Esophagus squamous epithelium (tissue), 5 donors: ENCODE results near the gene KIF7. TPM values are rescaled to one million over a fixed set of nuclear protein-coding genes. Genes with fewer than 3 reads are reported as not detected.

Source experiments
- DNase-seq: peaks from one replicate; lab custom pipeline; 2025; lab: John Stamatoyannopoulos, UW
- H3K27ac ChIP-seq, 4 donors: fragments of 200-600 bp; sonication (generic); one replicate each; pipeline ENCODE4 v1.5.1; 2016 to 2019; ENCODE audit warnings: mild to moderate bottlenecking in 1 of 4
- H3K27me3 ChIP-seq, 4 donors: fragments of 200-600 bp; sonication (generic); 1 replicate in 3 of 4; 2 replicates in 1 of 4; pipeline versions ENCODE4 v1.5.1 to v1.6.0; 2017 to 2021; ENCODE audit warnings: antibody characterized with exemption in 1 of 4
- H3K36me3 ChIP-seq, 3 donors: fragments of 200-600 bp; sonication (generic); one replicate each; pipeline ENCODE4 v1.5.1; 2016 to 2019
- H3K4me1 ChIP-seq, 3 donors: fragments of 200-600 bp; sonication (generic); one replicate each; pipeline ENCODE4 v1.5.1; 2017 to 2019
- H3K4me3 ChIP-seq, 4 donors: fragments of 200-600 bp; sonication (generic); 1 replicate in 3 of 4; 2 replicates in 1 of 4; pipeline ENCODE4 v1.5.1; 2016 to 2019; ENCODE audit warnings: mild to moderate bottlenecking in 2 of 4, moderate library complexity in 1 of 4
- H3K9me3 ChIP-seq, 3 donors: fragments of 200-600 bp; sonication (generic); one replicate each; pipeline ENCODE4 v1.5.1; 2016 to 2019
- POLR2A ChIP-seq, 4 donors: fragments of 450-650 bp; IDR thresholded peaks; one replicate each; pipeline ENCODE4 v1.6.1; 2017; ENCODE audit warnings: antibody characterized with exemption in 4 of 4, mild to moderate bottlenecking in 4 of 4, moderate library complexity in 3 of 4
- WGBS, 2 donors: methylation state at CpG; one replicate each; pipeline ENCODE4 v1.1.5; 2018; 5-methylcytosine and 5-hydroxymethylcytosine counted together
- intact Hi-C: fragments of 100-400 bp; cut with DNase I; formaldehyde crosslinking; loops from one replicate; pipeline ENCODE4 v1.15.0; 2022
- total RNA-seq, 4 donors: library from RNA; depleted of rRNA; stranded (reverse); fragments of >200 nt; gene quantifications; one replicate each; pipeline ENCODE4 v1.1.0, GENCODE V29; 2016
- TF ChIP-seq, protein P1 (sequence below), 6 experiments: fragments of 450-650 bp in 4 of 6; fragments of 200-600 bp in 2 of 6; sonication (generic) in 2 of 6; IDR thresholded peaks; one replicate each; pipeline ENCODE4 v1.5.1; 2016 to 2019; ENCODE audit warnings: antibody characterized with exemption in 6 of 6, mild to moderate bottlenecking in 4 of 6, moderate library complexity in 4 of 6
- donor health status: DM: yes; HTN: yes; CAD: no.

The KIF7 gene
- total RNA-seq, 4 donors from 2014 or later, result 0.35 to 3.4 (median 0.54) TPM

DNA sequence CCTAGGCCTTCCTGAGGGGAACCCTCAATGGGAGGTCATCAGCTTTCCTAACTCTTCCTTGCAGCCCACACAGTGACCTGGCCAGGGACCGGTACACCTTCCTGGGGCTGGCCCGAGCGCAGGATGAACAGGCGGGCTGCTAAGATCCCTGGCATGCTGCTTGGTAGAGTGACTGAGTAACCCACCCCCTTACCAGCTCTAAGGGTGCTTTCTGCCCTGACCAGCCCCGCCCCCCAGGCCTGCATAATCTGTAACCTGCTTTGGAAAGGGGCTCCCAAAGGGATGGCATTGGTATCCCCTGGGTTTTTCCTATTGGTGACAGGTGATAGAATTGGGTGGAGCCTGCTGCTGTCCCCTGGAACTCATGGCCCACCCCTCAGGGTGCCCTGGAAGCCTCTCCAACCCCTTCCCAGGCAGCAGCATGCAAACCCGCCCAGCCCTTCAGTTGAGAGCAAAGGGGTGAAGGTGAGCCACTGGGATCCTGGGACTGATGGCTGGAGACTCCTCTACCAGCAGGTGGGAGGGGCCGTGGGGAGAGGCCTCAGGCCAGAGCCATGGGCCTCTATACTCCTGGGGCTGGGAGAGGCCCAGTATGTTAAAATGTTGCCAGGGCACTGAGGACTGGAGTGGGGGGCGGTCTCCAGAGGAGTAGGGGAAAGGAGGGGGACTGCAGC, 11.1 kb upstream of the KIF7 start:
- TF ChIP-seq, protein P1, sequence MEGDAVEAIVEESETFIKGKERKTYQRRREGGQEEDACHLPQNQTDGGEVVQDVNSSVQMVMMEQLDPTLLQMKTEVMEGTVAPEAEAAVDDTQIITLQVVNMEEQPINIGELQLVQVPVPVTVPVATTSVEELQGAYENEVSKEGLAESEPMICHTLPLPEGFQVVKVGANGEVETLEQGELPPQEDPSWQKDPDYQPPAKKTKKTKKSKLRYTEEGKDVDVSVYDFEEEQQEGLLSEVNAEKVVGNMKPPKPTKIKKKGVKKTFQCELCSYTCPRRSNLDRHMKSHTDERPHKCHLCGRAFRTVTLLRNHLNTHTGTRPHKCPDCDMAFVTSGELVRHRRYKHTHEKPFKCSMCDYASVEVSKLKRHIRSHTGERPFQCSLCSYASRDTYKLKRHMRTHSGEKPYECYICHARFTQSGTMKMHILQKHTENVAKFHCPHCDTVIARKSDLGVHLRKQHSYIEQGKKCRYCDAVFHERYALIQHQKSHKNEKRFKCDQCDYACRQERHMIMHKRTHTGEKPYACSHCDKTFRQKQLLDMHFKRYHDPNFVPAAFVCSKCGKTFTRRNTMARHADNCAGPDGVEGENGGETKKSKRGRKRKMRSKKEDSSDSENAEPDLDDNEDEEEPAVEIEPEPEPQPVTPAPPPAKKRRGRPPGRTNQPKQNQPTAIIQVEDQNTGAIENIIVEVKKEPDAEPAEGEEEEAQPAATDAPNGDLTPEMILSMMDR (IDR thresholded peaks at IDR 0.05), result no peak
- TF ChIP-seq POLR2A (IDR thresholded peaks at IDR 0.05), result no peak
- Histone ChIP-seq H3K4me1 (peaks cover 11 to 35% (median 11%) of the 10 kb centered on the region in 3 donors), H3K9me3 (no peaks in the 10 kb centered on the region), H3K4me3 (peak overlapping the region in 3 of 4 donors; percentile 44 to 68 (median 49)), H3K27me3 (peaks cover 0 to 9% (median 0%) of the 10 kb centered on the region in 4 donors), H3K27ac (peak overlapping the region; percentile 75 to 94 (median 84)), H3K36me3 (no peaks in the 10 kb centered on the region)
- no peak for DNase-seq
- WGBS, 2 donors, result 67% methylated on average over 1 of the region's 8 CpGs; no CpG with 5 or more reads in 1 of the 2 donors
- intact Hi-C loops, result no loop called here

DNA sequence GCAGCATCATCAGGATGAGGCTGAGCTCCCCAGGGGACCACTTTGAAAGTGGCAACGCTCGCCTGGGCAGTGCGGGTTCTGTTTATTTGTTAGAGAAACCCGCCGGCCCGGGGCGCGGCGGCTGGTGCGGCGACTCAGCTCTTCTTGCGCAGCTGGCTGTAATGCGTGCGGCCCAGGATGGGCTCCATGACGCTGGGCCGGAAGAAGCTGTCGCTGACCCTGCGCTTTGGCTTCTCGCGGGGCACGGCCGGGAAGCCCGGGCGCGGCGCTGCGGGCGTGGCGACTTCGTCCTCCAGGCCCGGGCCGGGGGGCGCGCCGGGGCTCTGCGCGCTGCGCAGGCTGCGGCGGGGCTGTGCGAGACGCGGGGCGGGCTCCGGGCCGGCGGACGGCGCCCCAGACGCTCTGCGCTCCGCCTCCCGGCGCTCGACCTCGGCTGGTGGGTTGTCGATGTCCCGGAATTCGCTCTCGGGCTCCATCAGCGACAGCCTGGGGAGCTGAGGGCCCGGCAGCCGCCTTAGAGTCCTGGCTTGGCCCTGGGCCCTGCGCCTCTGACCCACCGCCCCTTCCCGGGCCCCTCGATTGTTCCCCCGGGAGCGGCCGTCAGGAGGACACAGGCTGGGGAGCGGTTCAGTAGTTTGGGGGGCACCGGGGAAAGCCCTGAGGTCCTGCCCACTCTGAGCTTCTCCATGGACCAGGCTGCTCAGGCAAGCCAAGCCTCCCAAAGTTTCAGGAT, 10.3 kb upstream of the KIF7 start:
- 0% methylated on average over 5 to 14 of the region's 72 CpGs for WGBS, 2 donors
- DNase-seq, result no peak

DNA sequence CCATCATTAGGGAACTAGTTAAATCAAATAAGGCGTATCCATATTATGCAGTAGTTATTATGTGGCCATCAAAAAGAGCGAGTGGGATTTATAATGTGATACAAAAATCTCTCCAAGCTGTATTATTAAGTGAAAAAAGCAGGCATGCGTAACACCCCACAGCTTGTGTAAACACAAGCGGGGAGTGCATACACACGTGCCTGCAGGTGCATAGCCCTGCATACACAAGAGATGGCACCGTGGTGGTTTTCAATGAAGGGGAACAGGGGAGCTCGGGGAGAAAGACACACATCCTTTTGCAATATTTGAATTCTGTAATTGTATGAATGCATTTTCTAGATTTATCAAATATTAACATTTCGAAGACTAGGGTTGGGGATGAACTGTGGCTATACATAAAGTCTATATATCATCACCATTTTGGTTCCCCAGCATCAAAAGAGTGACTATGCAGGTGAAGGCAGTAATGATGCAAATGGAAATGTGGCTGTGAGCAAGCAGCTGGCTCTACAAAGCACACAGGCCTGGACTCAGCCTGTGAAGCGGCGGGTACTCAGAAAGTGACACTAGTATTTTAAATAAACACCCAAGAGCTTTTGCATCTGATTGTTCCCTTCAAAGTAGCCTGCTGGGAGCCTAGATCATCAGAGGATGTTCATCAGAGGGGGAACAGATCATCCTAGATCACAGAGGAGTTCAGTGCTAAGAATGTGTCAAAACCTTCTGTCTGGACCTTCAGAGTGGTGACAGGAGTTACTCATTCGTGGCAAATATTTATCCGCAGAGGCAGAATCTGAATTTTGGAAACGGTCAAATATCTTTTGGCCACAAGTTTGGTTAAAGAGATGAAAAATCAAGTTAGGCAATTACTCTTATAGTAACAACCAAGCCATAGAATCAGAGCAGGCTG, 9.4 kb upstream of the KIF7 start:
- H3K4me3 ChIP-seq, result peak overlapping the region; percentile 32 to 68 (median 46)
- peaks cover 11 to 35% (median 11%) of the 10 kb centered on the region in 3 donors for H3K4me1 ChIP-seq
- no peak for DNase-seq
- intact Hi-C loops, result no loop called here
- peak overlapping the region; percentile 54 to 87 (median 78) for H3K27ac ChIP-seq
- TF ChIP-seq, protein P1 (IDR thresholded peaks at IDR 0.05), result no peak
- no peak for TF ChIP-seq POLR2A (IDR thresholded peaks at IDR 0.05)
- WGBS, 2 donors, result 80 to 82% methylated on average over 13 of the region's 13 CpGs
- no peaks in the 10 kb centered on the region for H3K9me3 ChIP-seq
- H3K27me3 ChIP-seq, result peaks cover 0 to 9% (median 0%) of the 10 kb centered on the region in 4 donors
- no peaks in the 10 kb centered on the region for H3K36me3 ChIP-seq

More for the DNA sequence above, 10.3 kb upstream of the KIF7 start:
- Histone ChIP-seq H3K4me3 (peak overlapping the region; percentile 32 to 68 (median 46)), H3K27ac (peak overlapping the region; percentile 75 to 94 (median 84)), H3K27me3 (peaks cover 0 to 9% (median 0%) of the 10 kb centered on the region in 4 donors), H3K9me3 (no peaks in the 10 kb centered on the region), H3K36me3 (no peaks in the 10 kb centered on the region), H3K4me1 (peaks cover 11 to 35% (median 11%) of the 10 kb centered on the region in 3 donors)
- TF ChIP-seq, protein P1 (IDR thresholded peaks at IDR 0.05), result no peak
- peak in 2 of 4 donors; percentile 18 to 28 for TF ChIP-seq POLR2A (IDR thresholded peaks at IDR 0.05)
- intact Hi-C loops, result no loop called here

DNA sequence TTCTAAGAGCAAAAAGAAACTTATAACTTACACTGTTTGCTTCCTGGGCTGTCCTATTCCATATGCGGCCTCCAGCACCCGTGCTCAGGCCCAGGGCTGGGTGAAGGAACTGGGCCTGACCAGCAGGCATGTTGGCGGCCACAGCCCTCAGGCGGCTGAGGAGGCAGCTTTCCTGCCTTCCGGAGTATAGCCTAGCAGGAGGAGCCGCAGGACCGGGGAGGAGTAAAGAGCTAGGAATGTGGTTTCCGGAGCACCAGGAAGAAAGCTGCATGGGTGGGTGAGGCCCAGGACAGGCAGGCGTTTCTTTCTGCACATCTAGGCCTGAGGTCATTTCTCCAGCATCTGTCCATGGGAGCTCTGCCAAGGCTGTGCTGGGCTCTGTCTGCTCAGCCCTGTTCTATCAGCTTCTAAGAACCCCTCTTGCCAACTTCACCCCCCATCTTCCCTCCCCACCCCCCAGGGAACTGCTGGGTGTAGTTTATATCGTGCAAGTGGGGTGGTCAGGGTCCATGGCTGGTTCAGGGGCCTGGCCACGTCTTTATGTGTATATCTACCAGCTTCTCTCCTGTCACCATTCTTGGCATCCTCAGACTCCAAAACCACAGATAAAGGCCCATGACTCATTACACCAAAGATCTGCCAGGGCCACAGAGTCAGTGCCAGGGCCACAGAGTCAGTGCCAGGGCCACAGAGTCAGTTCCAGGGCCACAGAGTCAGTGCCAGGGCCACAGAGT, 7.8 kb upstream of the KIF7 start:
- H3K36me3 ChIP-seq, result no peaks in the 10 kb centered on the region
- peak overlapping the region; percentile 37 to 76 (median 66) for H3K27ac ChIP-seq
- TF ChIP-seq, protein P1 (IDR thresholded peaks at IDR 0.05), result no peak
- TF ChIP-seq POLR2A (IDR thresholded peaks at IDR 0.05), result no peak
- no peak for DNase-seq
- peaks cover 11 to 35% (median 11%) of the 10 kb centered on the region in 3 donors for H3K4me1 ChIP-seq
- intact Hi-C loops, result no loop called here
- peaks cover 0 to 9% (median 0%) of the 10 kb centered on the region in 4 donors for H3K27me3 ChIP-seq
- WGBS, 2 donors, result 22 to 34% methylated on average over 9 to 10 of the region's 11 CpGs
- H3K4me3 ChIP-seq, result no peak overlapping the region
- H3K9me3 ChIP-seq, result no peaks in the 10 kb centered on the region
